GM12878 (cell line): Measurements from ENCODE around the gene SHISA9. TPM values are rescaled to one million over a fixed set of nuclear protein-coding genes. Genes with fewer than 3 reads are reported as not detected.

Experiments
- ATAC-seq: fragments of 200-7000 bp; cut with Tn5 transposase; 3 replicates; pipeline ENCODE4 v1.9.1; 2020; ENCODE audit warnings: mild to moderate bottlenecking, moderate library complexity
- BruUV-seq: library from RNA; stranded (reverse); fragments of 400-500 nt; replicated peaks from 2 replicates; lab custom pipeline; 2021; lab: Mats Ljungman, UMichigan
- CTCF ChIA-PET: fragments of 300-600 bp; sonication (Branson Sonifier 250); formaldehyde crosslinking; extraction: SDS; loops from one replicate; lab custom pipeline; 2021; ENCODE audit warnings: inconsistent platforms; lab: Yijun Ruan, JAX
- POLR2A ChIA-PET: fragments of 350-600 bp; formaldehyde crosslinking; extraction: SDS; loops from one replicate; lab custom pipeline; 2021; ENCODE audit warnings: inconsistent platforms; lab: Charles Lee
- RAD21 ChIA-PET: fragments of 300-600 bp; sonication (Branson Sonifier 250); formaldehyde crosslinking; loops from one replicate; lab custom pipeline; 2023; ENCODE audit warnings: antibody characterized with exemption; ENCODE audit not compliant: unreplicated experiment; lab: Charles Lee
- SMC1A ChIA-PET: fragments of 300-600 bp; sonication (Branson Sonifier 250); formaldehyde crosslinking; loops from one replicate; lab custom pipeline; 2023; ENCODE audit not compliant: unreplicated experiment, uncharacterized antibody; lab: Charles Lee
- DNase-seq: peaks from one replicate; pipeline ENCODE4 v3.0.0-alpha.2; 2011; ENCODE audit warnings: low read depth, low spot score
- FAIRE-seq: peaks from 3 replicates; lab custom pipeline; 2011; peaks lifted over from hg19 to GRCh38; lab: Jason Lieb, UNC
- H2AFZ ChIP-seq: 2 replicates; pipeline ENCODE4 v1.6.0; 2011; ENCODE audit warnings: low read depth, low read length, control low read depth; ENCODE audit not compliant: control insufficient read depth
- H3K27ac ChIP-seq: 2 replicates; pipeline ENCODE4 v1.5.1; 2011; ENCODE audit warnings: control low read depth; ENCODE audit not compliant: control insufficient read depth, insufficient read depth
- H3K27me3 ChIP-seq, 2 experiments: replicated peaks in 1 of 2; 2 replicates each; pipeline versions ENCODE4 v1.6.0 to v1.6.1; 2011; ENCODE audit warnings: low read length in 1 of 2; ENCODE audit not compliant: control insufficient read depth in 2 of 2, insufficient read depth in 2 of 2
- H3K36me3 ChIP-seq, 2 experiments: 2 replicates each; pipeline ENCODE4 v1.5.1; 2011; ENCODE audit warnings: low read length in 1 of 2; ENCODE audit not compliant: control insufficient read depth in 2 of 2, insufficient read depth in 2 of 2
- H3K4me1 ChIP-seq: 2 replicates; pipeline ENCODE4 v1.6.1; 2011; ENCODE audit warnings: mild to moderate bottlenecking, low read length, moderate library complexity, mixed read lengths; ENCODE audit not compliant: control insufficient read depth, insufficient read depth
- H3K4me2 ChIP-seq: 2 replicates; pipeline ENCODE4 v1.6.0; 2011; ENCODE audit warnings: control low read depth; ENCODE audit not compliant: control insufficient read depth, insufficient read depth
- H3K4me3 ChIP-seq: fragments of 200-600 bp; sonication (generic); 2 replicates; pipeline ENCODE4 v1.5.1; 2016
- H3K79me2 ChIP-seq: 2 replicates; pipeline ENCODE4 v1.6.0; 2011; ENCODE audit warnings: low read length; ENCODE audit not compliant: control insufficient read depth, insufficient read depth
- H3K9ac ChIP-seq: 2 replicates; pipeline ENCODE4 v1.8.0; 2011; ENCODE audit warnings: low read length, control low read depth, mixed read lengths; ENCODE audit not compliant: control insufficient read depth, insufficient read depth
- H3K9me3 ChIP-seq: replicated peaks from 3 replicates; pipeline ENCODE4 v1.5.1; 2011; ENCODE audit warnings: mild to moderate bottlenecking, low read length; ENCODE audit not compliant: control insufficient read depth, insufficient read depth
- H4K20me1 ChIP-seq: 2 replicates; pipeline ENCODE4 v1.6.0; 2011; ENCODE audit not compliant: control insufficient read depth, insufficient read depth
- CHD2 ChIP-seq: IDR thresholded peaks from 2 replicates; pipeline ENCODE4 v1.6.1; 2011; ENCODE audit warnings: low read depth, low read length, improper control_type of control experiment, borderline replicate concordance
- CREM ChIP-seq: IDR thresholded peaks from 2 replicates; pipeline ENCODE4 v1.6.1; 2014; ENCODE audit warnings: antibody characterized with exemption, low read depth
- FOXK2 ChIP-seq: fragments of 450-650 bp; IDR thresholded peaks from 2 replicates; pipeline ENCODE4 v1.6.1; 2017; ENCODE audit warnings: mild to moderate bottlenecking, moderate library complexity
- HCFC1 ChIP-seq: fragments of 150-350 bp; IDR thresholded peaks from 2 replicates; pipeline ENCODE4 v1.6.1; 2014; ENCODE audit warnings: low read length
- MYB ChIP-seq: fragments of 150-350 bp; IDR thresholded peaks from 2 replicates; pipeline ENCODE4 v1.6.1; 2014; ENCODE audit warnings: mild to moderate bottlenecking, low read depth, low read length, borderline replicate concordance
- RAD21 ChIP-seq: IDR thresholded peaks from 2 replicates; pipeline ENCODE4 v1.6.1; 2011; ENCODE audit warnings: mild to moderate bottlenecking, low read depth, low read length, moderate library complexity; ENCODE audit not compliant: insufficient read depth
- RB1 ChIP-seq: fragments of 450-650 bp; formaldehyde crosslinking; IDR thresholded peaks from 2 replicates; pipeline ENCODE4 v1.6.1; 2017; ENCODE audit warnings: mild to moderate bottlenecking, borderline replicate concordance
- RFX5 ChIP-seq: IDR thresholded peaks from 2 replicates; pipeline ENCODE4 v1.6.1; 2011; ENCODE audit warnings: low read depth, low read length, improper control_type of control experiment
- SRF ChIP-seq, 2 experiments: IDR thresholded peaks; 2 replicates each; pipeline ENCODE4 v1.6.1; 2011; ENCODE audit warnings: low read depth in 2 of 2, low read length in 2 of 2, mild to moderate bottlenecking in 1 of 2, moderate library complexity in 1 of 2
- WGBS: methylation state at CpG from one replicate; pipeline ENCODE4 v1.1.6; 2016; ENCODE audit warnings: low lambda C conversion rate; ENCODE audit not compliant: insufficient replicate concordance, insufficient coverage; ENCODE audit errors: missing lambda C conversion rate; 5-methylcytosine and 5-hydroxymethylcytosine counted together
- in situ Hi-C: fragments of 300-500 bp; cut with MboI; formaldehyde crosslinking; loops from 9 replicates; pipeline ENCODE4 v1.14.3; 2018; ENCODE audit warnings: mixed read lengths
- intact Hi-C: fragments of 100-400 bp; cut with micrococcal nuclease; formaldehyde crosslinking; loops from one replicate; pipeline ENCODE4 v1.14.2; 2022; ENCODE audit not compliant: unreplicated experiment
- polyA plus RNA-seq, 11 experiments: library from polyadenylated mRNA; depleted of rRNA in 4 of 11; unstranded in 6 of 11; stranded (reverse) in 5 of 11; fragments of >200 nt; fragmentation: Nextera tagmentation in 4 of 11; fragmentation: Illumina TruSeq in 1 of 11; extraction: Ambion mirVana in 4 of 11; extraction: Trizol in 1 of 11; gene quantifications; 1 replicate in 1 of 11; 2 replicates in 10 of 11; pipeline versions ENCODE4 v1.2.1 to v1.2.3, GENCODE V29; 2011 to 2016; ENCODE audit warnings: inconsistent platforms in 2 of 11, missing spikeins in 2 of 11, low read depth in 1 of 11
- total RNA-seq, 4 experiments: library from RNA; depleted of rRNA in 3 of 4; stranded (reverse); fragments of >200 nt in 3 of 4; fragmentation: Illumina TruSeq in 1 of 4; extraction: Trizol in 1 of 4; gene quantifications; 2 replicates each; pipeline versions ENCODE4 v1.2.1 to v1.2.3, GENCODE V29; 2013 to 2021
- TF ChIP-seq, protein P1 (sequence below): fragments of 150-350 bp; IDR thresholded peaks from 2 replicates; pipeline ENCODE4 v1.6.1; 2016; ENCODE audit warnings: low read depth, low read length

SHISA9 gene
- total and polyA plus RNA-seq, 10 of the 15 experiments (the other 5 are each of a cell fraction or from before 2014, with no cell fraction given), result 0.03 to 25.5 (median 0.07) TPM

DNA sequence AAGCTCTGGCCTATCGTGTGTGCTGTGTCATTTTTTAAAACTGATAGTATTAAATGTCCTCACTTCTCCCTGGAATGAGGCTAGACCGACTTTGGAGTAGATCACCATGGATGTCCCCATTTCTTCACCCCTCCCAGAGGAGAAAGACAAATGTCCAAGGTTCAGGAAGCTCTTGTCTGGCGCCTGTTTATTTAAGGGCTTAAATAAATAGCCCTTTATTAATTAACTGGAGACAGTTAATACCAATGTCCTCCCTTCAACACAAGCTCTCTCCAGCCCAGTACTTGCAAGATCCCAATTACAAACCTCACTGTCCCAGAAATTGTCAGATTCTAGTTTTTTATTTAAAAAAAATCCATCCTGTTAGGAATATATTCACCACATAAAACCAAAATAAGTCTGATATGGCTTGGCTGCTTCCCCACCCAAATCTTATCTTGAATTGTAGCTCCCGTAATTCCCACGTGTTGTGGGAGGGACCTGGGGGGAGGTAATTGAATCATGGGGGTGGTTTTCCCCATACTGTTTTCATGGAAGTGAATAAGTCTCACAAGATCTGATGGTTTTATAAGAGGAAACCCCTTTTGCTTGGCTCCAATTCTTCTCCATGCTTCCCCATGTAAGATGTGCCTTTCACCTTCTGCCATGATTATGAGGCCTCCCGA is 344.4 kb downstream of the SHISA9 start:
- H3K9me3 ChIP-seq, result no peaks in the 10 kb centered on the region; the same call in 2 of the 3 replicates
- no peaks in the 10 kb centered on the region for H4K20me1 ChIP-seq
- no peak overlapping the region for H3K9ac ChIP-seq
- WGBS, result 6% methylated on average over 6 of the region's 6 CpGs
- H3K4me2 ChIP-seq, result no peak overlapping the region
- RAD21 ChIA-PET, result no interaction called here
- POLR2A ChIA-PET, result no interaction called here
- in situ Hi-C loops (no loop called here), intact Hi-C loops (no loop called here)
- no peak for FAIRE-seq
- H3K36me3 ChIP-seq, result no peaks in the 10 kb centered on the region
- no peak overlapping the region for H2AFZ ChIP-seq
- no peak overlapping the region for H3K4me3 ChIP-seq
- H3K27ac ChIP-seq, result no peak overlapping the region
- CTCF ChIA-PET, result interaction anchor here (0.6 to 1.2 kb wide), 2 partner anchors 9 to 29 kb away, joined by 3 read pairs; no protein-coding TSS in a partner anchor
- no peak for TF ChIP-seq RAD21
- no peak for TF ChIP-seq FOXK2
- TF ChIP-seq CHD2, result no peak
- TF ChIP-seq CREM, result no peak
- no peak for TF ChIP-seq RB1
- TF ChIP-seq SRF (IDR thresholded peaks at IDR 0.05; ENCODE audit: low read depth in 2 of 2, low read length in 2 of 2), result no peak
- TF ChIP-seq, protein P1, sequence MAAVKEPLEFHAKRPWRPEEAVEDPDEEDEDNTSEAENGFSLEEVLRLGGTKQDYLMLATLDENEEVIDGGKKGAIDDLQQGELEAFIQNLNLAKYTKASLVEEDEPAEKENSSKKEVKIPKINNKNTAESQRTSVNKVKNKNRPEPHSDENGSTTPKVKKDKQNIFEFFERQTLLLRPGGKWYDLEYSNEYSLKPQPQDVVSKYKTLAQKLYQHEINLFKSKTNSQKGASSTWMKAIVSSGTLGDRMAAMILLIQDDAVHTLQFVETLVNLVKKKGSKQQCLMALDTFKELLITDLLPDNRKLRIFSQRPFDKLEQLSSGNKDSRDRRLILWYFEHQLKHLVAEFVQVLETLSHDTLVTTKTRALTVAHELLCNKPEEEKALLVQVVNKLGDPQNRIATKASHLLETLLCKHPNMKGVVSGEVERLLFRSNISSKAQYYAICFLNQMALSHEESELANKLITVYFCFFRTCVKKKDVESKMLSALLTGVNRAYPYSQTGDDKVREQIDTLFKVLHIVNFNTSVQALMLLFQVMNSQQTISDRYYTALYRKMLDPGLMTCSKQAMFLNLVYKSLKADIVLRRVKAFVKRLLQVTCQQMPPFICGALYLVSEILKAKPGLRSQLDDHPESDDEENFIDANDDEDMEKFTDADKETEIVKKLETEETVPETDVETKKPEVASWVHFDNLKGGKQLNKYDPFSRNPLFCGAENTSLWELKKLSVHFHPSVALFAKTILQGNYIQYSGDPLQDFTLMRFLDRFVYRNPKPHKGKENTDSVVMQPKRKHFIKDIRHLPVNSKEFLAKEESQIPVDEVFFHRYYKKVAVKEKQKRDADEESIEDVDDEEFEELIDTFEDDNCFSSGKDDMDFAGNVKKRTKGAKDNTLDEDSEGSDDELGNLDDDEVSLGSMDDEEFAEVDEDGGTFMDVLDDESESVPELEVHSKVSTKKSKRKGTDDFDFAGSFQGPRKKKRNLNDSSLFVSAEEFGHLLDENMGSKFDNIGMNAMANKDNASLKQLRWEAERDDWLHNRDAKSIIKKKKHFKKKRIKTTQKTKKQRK, result no peak
- TF ChIP-seq HCFC1, result no peak
- no peak for TF ChIP-seq MYB
- TF ChIP-seq RFX5, result no peak
- H3K4me1 ChIP-seq, result no peaks in the 10 kb centered on the region
- H3K79me2 ChIP-seq, result no peaks in the 10 kb centered on the region
- no peak for DNase-seq
- no TSS peak for BruUV-seq
- SMC1A ChIA-PET, result interaction anchor here (0.6 to 1.2 kb wide), 3 partner anchors 13 to 137 kb away, joined by 3 to 4 read pairs (median 3); no protein-coding TSS in a partner anchor
- H3K27me3 ChIP-seq, result no peaks in the 10 kb centered on the region; a peak in 1 of 4 replicates
- no peak for ATAC-seq
